ENCODE results near the gene TMPO. TPM values are rescaled to one million over a fixed set of nuclear protein-coding genes. Genes with fewer than 3 reads are reported as not detected.

TMPO gene
- polyA plus RNA-seq, 1 of the 3 experiments (the other 2 are of a cell fraction): 20.8 TPM

- Histone ChIP-seq H3K4me2 (no peak overlapping the region), H3K27ac (ENCODE audit: low read depth in 2 of 2, low read length in 1 of 2) (no peak overlapping the region), H3K9ac (no peak overlapping the region), H3K4me1 (ENCODE audit: control insufficient read depth in 1 of 2, insufficient read depth in 2 of 2, low read depth in 1 of 2, low read length in 1 of 2) (0 out of 4 replicates have a peak, but pooled peaks cover 0 to 3% of the 10 kb centered on the region in 2 experiments), H3K79me2 (ENCODE audit: insufficient read depth) (peaks cover 94% of the 10 kb centered on the region), H3F3A (replicated peaks; ENCODE audit: insufficient read depth) (peaks cover 4% of the 10 kb centered on the region), H3K9me3 (no peaks in the 10 kb centered on the region), H3K9me2 (no peaks in the 10 kb centered on the region), H3K4me3 (ENCODE audit: low read depth in 2 of 2, low read length in 1 of 2) (no peak overlapping the region), H3K27me3 (ENCODE audit: insufficient read depth) (no peaks in the 10 kb centered on the region), H3K36me3 (replicated peaks in 1 of 2; ENCODE audit: control insufficient read depth in 1 of 2, insufficient read depth in 2 of 2, low read length in 1 of 2) (peaks cover 54% of the 10 kb centered on the region in 2 experiments), H2AFZ (ENCODE audit: low read depth) (no peak overlapping the region), H4K20me1 (ENCODE audit: insufficient read depth) (peaks cover 8% of the 10 kb centered on the region; the same call in 1 of the 2 replicates)
- WGBS (ENCODE audit: low lambda C conversion rate): 91% methylated on average over 4 of the region's 4 CpGs
- no peak for DNase-seq
- ChIA-PET CTCF (interaction anchor here (1.0 to 2.8 kb wide), 13 partner anchors 9 to 109 kb away, joined by 3 to 11 read pairs (median 4); no protein-coding TSS in a partner anchor), POLR2A (no interaction called here)
- TF ChIP-seq, protein P1, sequence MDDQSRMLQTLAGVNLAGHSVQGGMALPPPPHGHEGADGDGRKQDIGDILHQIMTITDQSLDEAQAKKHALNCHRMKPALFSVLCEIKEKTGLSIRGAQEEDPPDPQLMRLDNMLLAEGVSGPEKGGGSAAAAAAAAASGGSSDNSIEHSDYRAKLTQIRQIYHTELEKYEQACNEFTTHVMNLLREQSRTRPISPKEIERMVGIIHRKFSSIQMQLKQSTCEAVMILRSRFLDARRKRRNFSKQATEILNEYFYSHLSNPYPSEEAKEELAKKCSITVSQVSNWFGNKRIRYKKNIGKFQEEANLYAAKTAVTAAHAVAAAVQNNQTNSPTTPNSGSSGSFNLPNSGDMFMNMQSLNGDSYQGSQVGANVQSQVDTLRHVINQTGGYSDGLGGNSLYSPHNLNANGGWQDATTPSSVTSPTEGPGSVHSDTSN (IDR thresholded peaks at IDR 0.05): 0 out of 2 replicates have a peak, but pooled peaks have one; percentile 10
- TF ChIP-seq CHD2 (IDR thresholded peaks at IDR 0.05; ENCODE audit: low read length, partially characterized antibody) (no peak), RCOR1 (IDR thresholded peaks at IDR 0.05; ENCODE audit: low read length) (no peak), FOXJ3 (CRISPR knock-in tag; IDR thresholded peaks at IDR 0.05) (no peak), NFIC (IDR thresholded peaks at IDR 0.05; ENCODE audit: borderline replicate concordance) (no peak), EP300 (IDR thresholded peaks at IDR 0.05; ENCODE audit: borderline replicate concordance in 1 of 2, low read depth in 1 of 2, low read length in 1 of 2) (no peak), RXRA (IDR thresholded peaks at IDR 0.05; ENCODE audit: borderline replicate concordance, low read depth) (no peak)
Measured at GRCh38 chr12:98533723-98534251, 18.4 kb downstream of the TMPO start.

GRCh38 chr12:98538031-98538430, 22.6 kb downstream of the TMPO start:
- Histone ChIP-seq H3K9me2 (no peaks in the 10 kb centered on the region), H2AFZ (ENCODE audit: low read depth) (no peak overlapping the region), H3K9me3 (no peaks in the 10 kb centered on the region), H3K4me1 (ENCODE audit: control insufficient read depth in 1 of 2, insufficient read depth in 2 of 2, low read depth in 1 of 2, low read length in 1 of 2) (0 out of 4 replicates have a peak, but pooled peaks cover 0 to 3% of the 10 kb centered on the region in 2 experiments), H3K27ac (ENCODE audit: low read depth in 2 of 2, low read length in 1 of 2) (no peak overlapping the region), H3F3A (replicated peaks; ENCODE audit: insufficient read depth) (peaks cover 5% of the 10 kb centered on the region), H4K20me1 (ENCODE audit: insufficient read depth) (no peaks in the 10 kb centered on the region; the same call in 1 of the 2 replicates), H3K4me3 (ENCODE audit: low read depth in 2 of 2, low read length in 1 of 2) (no peak overlapping the region), H3K4me2 (no peak overlapping the region), H3K27me3 (ENCODE audit: insufficient read depth) (no peaks in the 10 kb centered on the region), H3K9ac (no peak overlapping the region), H3K36me3 (replicated peaks in 1 of 2; ENCODE audit: control insufficient read depth in 1 of 2, insufficient read depth in 2 of 2, low read length in 1 of 2) (peaks cover 46 to 48% of the 10 kb centered on the region in 2 experiments), H3K79me2 (ENCODE audit: insufficient read depth) (peaks cover 89% of the 10 kb centered on the region)
- ChIA-PET CTCF (interaction anchor here (0.8 to 2.8 kb wide), 2 partner anchors 29 to 46 kb away, joined by 3 to 6 read pairs; no protein-coding TSS in a partner anchor), POLR2A (no interaction called here)
- WGBS (ENCODE audit: low lambda C conversion rate): 95% methylated on average over 4 of the region's 4 CpGs
- no peak for DNase-seq
- TF ChIP-seq MEF2A (IDR thresholded peaks at IDR 0.05; ENCODE audit: borderline replicate concordance, low read depth) (no peak), TCF12 (IDR thresholded peaks at IDR 0.05) (no peak), POLR2AphosphoS5 (IDR thresholded peaks at IDR 0.05; ENCODE audit: low read depth, low read length) (no peak), GATA2 (CRISPR knock-in tag; IDR thresholded peaks at IDR 0.05) (no peak)

DNA sequence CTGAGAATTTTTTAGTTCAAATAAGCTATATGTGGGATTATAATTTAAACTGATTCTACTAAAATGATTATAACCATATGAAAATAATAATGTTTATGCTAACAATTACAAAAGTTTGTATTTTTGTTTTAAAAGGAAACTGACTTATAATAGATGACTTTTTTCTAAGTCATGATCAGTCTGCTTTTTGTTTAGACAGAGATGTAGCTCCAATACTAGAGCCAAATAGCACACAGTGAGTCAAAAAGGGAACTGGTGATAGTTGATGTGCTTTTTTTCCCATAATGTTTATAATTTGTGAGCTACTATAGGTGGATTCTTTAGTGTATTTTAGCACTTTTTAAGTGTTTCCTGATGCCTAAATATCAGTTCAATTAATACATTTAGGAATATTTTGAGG, 28.3 kb downstream of the TMPO start:
- TF ChIP-seq SMC3 (IDR thresholded peaks at IDR 0.05; ENCODE audit: low read depth, low read length) (no peak), CHD2 (IDR thresholded peaks at IDR 0.05; ENCODE audit: low read length, partially characterized antibody) (no peak), MAX (IDR thresholded peaks at IDR 0.05; ENCODE audit: low read depth) (no peak), CTCF (IDR thresholded peaks at IDR 0.05) (no peak)
- H3K4me3 ChIP-seq (ENCODE audit: low read depth in 2 of 2, low read length in 1 of 2): no peak overlapping the region
- peaks cover 11% of the 10 kb centered on the region for H3F3A ChIP-seq (replicated peaks; ENCODE audit: insufficient read depth)
- H3K27me3 ChIP-seq (ENCODE audit: insufficient read depth): no peaks in the 10 kb centered on the region
- POLR2A ChIA-PET: no interaction called here
- no peaks in the 10 kb centered on the region for H3K9me3 ChIP-seq
- H4K20me1 ChIP-seq (ENCODE audit: insufficient read depth): no peaks in the 10 kb centered on the region
- 0 out of 2 replicates have a peak, but pooled peaks cover 4% of the 10 kb centered on the region for H3K9me2 ChIP-seq
- peaks cover 0 to 8% of the 10 kb centered on the region in 2 experiments; a peak in 2 of 4 replicates for H3K4me1 ChIP-seq (ENCODE audit: control insufficient read depth in 1 of 2, insufficient read depth in 2 of 2, low read depth in 1 of 2, low read length in 1 of 2)
- no peak overlapping the region for H3K27ac ChIP-seq (ENCODE audit: low read depth in 2 of 2, low read length in 1 of 2)
- no peak for DNase-seq
- CTCF ChIA-PET: interaction anchor here (0.9 to 2.6 kb wide), 2 partner anchors 10 to 23 kb away, joined by 3 to 9 read pairs; no protein-coding TSS in a partner anchor
- peaks cover 58% of the 10 kb centered on the region for H3K79me2 ChIP-seq (ENCODE audit: insufficient read depth)
- no peak overlapping the region for H3K9ac ChIP-seq
- no peak overlapping the region for H2AFZ ChIP-seq (ENCODE audit: low read depth)
- H3K36me3 ChIP-seq (replicated peaks in 1 of 2; ENCODE audit: control insufficient read depth in 1 of 2, insufficient read depth in 2 of 2, low read length in 1 of 2): peaks cover 39 to 43% of the 10 kb centered on the region in 2 experiments
- no peak overlapping the region for H3K4me2 ChIP-seq
